ENCODE results near the gene TENM3.

TENM3 gene

GRCh38 chr4:182475539-182475938, 232.3 kb downstream of the TENM3 start:
- DNase-seq: no peak

GRCh38 chr4:182478475-182478874, 235.3 kb downstream of the TENM3 start:
- no peak for DNase-seq

- DNase-seq: no peak
Observed at GRCh38 chr4:182483685-182484084, 240.5 kb downstream of the TENM3 start.

- no peak for DNase-seq
Observed at GRCh38 chr4:182486881-182487280, 243.7 kb downstream of the TENM3 start.

GRCh38 chr4:182488896-182489295, 245.7 kb downstream of the TENM3 start:
- no peak for DNase-seq

- no peak for DNase-seq
Observed at GRCh38 chr4:182489607-182490006, 246.4 kb downstream of the TENM3 start.

- DNase-seq: no peak
Observed at GRCh38 chr4:182491719-182492118, 248.5 kb downstream of the TENM3 start.

GRCh38 chr4:182492423-182492822, 249.2 kb downstream of the TENM3 start:
- DNase-seq: no peak

GRCh38 chr4:182493377-182493776, 250.2 kb downstream of the TENM3 start:
- DNase-seq: no peak

- no peak for DNase-seq
Observed at GRCh38 chr4:182494103-182494502, 250.9 kb downstream of the TENM3 start.

GRCh38 chr4:182495031-182495430, 251.8 kb downstream of the TENM3 start:
- no peak for DNase-seq

- no peak for DNase-seq
Observed at GRCh38 chr4:182495645-182496385, 252.6 kb downstream of the TENM3 start.

- DNase-seq: no peak
Observed at GRCh38 chr4:182496408-182496807, 253.2 kb downstream of the TENM3 start.

GRCh38 chr4:182502064-182502463, 258.9 kb downstream of the TENM3 start:
- no peak for DNase-seq

- DNase-seq: no peak
Observed at GRCh38 chr4:182504463-182504862, 261.3 kb downstream of the TENM3 start.

GRCh38 chr4:182507805-182508204, 264.6 kb downstream of the TENM3 start:
- no peak for DNase-seq

GRCh38 chr4:182510836-182511235, 267.6 kb downstream of the TENM3 start:
- DNase-seq: no peak

- DNase-seq: no peak
Observed at GRCh38 chr4:182513587-182514291, 270.5 kb downstream of the TENM3 start.

GRCh38 chr4:182518421-182518820, 275.2 kb downstream of the TENM3 start:
- DNase-seq: no peak

- DNase-seq: no peak
Observed at GRCh38 chr4:182519528-182519927, 276.3 kb downstream of the TENM3 start.

GRCh38 chr4:182521011-182521410, 277.8 kb downstream of the TENM3 start:
- no peak for DNase-seq

- no peak for DNase-seq
Observed at GRCh38 chr4:182528819-182529218, 285.6 kb downstream of the TENM3 start.

GRCh38 chr4:182530451-182530850, 287.2 kb downstream of the TENM3 start:
- DNase-seq: no peak

- DNase-seq: no peak
Observed at GRCh38 chr4:182531555-182532162, 288.5 kb downstream of the TENM3 start.
